ENCODE measurements around the gene MAD1L1. TPM values are rescaled to one million over a fixed set of nuclear protein-coding genes. Genes with fewer than 3 reads are reported as not detected.

MAD1L1 gene
- total RNA-seq, 1 donor from 2014 or later = 53.8 TPM

DNA sequence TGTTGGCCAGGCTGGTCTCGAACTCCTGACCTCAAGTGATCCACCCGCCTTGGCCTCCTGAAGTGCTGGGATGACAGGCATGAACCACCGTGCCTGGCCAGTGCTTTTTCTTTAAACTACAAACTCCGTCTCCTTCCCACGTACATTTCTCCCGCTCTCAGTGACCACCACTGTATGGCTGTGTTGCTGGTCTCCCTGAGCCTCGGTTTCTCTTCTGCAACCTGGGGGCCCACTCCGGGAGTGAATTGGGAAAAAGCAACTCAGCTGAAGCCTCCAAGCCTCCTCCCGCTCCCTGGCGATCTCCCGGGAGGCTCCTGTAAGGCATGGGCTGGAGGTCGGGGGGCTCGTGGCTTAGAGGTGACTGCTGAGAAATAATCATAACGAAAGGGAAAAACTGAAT is 426.4 kb downstream of the MAD1L1 start:
- Mint-ChIP-seq H3K27ac (ENCODE audit: unreplicated experiment) (no peak overlapping the region), H3K9me3 (peaks cover 8% of the 10 kb centered on the region), H3K4me3 (no peak overlapping the region), H3K36me3 (ENCODE audit: low read depth) (peaks cover 4% of the 10 kb centered on the region), H3K27me3 (ENCODE audit: low read depth) (peaks cover 2% of the 10 kb centered on the region), H3K4me1 (no peaks in the 10 kb centered on the region)
- DNase-seq (ENCODE audit: low read depth, low spot score) = no peak
- TF ChIP-seq, protein P1, sequence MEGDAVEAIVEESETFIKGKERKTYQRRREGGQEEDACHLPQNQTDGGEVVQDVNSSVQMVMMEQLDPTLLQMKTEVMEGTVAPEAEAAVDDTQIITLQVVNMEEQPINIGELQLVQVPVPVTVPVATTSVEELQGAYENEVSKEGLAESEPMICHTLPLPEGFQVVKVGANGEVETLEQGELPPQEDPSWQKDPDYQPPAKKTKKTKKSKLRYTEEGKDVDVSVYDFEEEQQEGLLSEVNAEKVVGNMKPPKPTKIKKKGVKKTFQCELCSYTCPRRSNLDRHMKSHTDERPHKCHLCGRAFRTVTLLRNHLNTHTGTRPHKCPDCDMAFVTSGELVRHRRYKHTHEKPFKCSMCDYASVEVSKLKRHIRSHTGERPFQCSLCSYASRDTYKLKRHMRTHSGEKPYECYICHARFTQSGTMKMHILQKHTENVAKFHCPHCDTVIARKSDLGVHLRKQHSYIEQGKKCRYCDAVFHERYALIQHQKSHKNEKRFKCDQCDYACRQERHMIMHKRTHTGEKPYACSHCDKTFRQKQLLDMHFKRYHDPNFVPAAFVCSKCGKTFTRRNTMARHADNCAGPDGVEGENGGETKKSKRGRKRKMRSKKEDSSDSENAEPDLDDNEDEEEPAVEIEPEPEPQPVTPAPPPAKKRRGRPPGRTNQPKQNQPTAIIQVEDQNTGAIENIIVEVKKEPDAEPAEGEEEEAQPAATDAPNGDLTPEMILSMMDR (conservative IDR thresholded peaks at IDR 0.05) = no peak

DNA sequence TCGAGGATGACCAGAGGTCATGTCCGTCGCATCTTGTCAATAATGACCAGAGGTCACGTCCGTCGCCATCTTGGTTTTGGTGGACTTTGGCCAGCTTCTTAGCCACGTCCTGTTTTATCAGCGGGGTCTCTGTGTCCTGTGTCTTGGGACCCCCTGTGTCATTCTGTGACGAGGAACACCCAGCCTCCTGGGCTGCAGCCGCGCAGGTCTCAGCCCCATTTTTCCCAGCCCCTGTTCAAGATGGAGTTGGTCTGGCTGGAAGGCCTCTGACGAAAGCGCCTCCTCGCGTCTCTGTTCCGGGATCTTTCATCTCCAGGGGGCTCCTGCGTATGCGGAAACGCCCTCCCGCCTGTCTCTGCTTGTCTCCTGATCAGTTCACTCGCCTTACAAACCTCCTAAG is 428.4 kb downstream of the MAD1L1 start:
- peaks cover 2% of the 10 kb centered on the region for H3K27me3 Mint-ChIP-seq (ENCODE audit: low read depth)
- H3K4me3 Mint-ChIP-seq = no peak overlapping the region
- no peak for DNase-seq (ENCODE audit: low read depth, low spot score)

DNA sequence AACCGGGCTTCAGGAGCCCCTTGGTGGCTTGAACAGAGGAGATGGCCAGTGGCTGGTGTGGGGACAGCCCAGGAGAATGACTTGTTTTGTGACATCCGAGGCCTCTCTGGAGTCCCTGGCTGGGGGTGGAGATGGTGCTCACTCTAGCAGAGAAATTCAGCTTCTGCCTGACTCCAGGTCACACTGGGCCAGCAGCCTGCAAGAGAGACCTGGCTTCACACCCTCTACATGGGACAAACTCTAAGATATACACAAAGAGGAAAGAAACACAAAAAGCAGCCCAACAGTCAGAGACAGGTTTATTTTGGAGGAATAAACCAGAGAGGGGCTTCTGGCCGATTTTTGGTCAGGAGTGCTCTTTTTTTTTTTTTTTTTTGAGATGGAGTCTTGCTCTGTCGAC is 429.8 kb downstream of the MAD1L1 start:
- Mint-ChIP-seq H3K9me3 (peaks cover 8% of the 10 kb centered on the region), H3K27ac (ENCODE audit: unreplicated experiment) (peak overlapping the region; percentile 62), H3K4me3 (no peak overlapping the region), H3K36me3 (ENCODE audit: low read depth) (peaks cover 4% of the 10 kb centered on the region), H3K4me1 (no peaks in the 10 kb centered on the region), H3K27me3 (ENCODE audit: low read depth) (peaks cover 2% of the 10 kb centered on the region)
- TF ChIP-seq, protein P1 (conservative IDR thresholded peaks at IDR 0.05) = no peak
- no peak for DNase-seq (ENCODE audit: low read depth, low spot score)

More for the DNA sequence above, 428.4 kb downstream of the MAD1L1 start:
- Mint-ChIP-seq H3K9me3 (peaks cover 8% of the 10 kb centered on the region), H3K27ac (ENCODE audit: unreplicated experiment) (no peak overlapping the region), H3K36me3 (ENCODE audit: low read depth) (peaks cover 4% of the 10 kb centered on the region), H3K4me1 (no peaks in the 10 kb centered on the region)
- TF ChIP-seq, protein P1 (conservative IDR thresholded peaks at IDR 0.05) = no peak

DNA sequence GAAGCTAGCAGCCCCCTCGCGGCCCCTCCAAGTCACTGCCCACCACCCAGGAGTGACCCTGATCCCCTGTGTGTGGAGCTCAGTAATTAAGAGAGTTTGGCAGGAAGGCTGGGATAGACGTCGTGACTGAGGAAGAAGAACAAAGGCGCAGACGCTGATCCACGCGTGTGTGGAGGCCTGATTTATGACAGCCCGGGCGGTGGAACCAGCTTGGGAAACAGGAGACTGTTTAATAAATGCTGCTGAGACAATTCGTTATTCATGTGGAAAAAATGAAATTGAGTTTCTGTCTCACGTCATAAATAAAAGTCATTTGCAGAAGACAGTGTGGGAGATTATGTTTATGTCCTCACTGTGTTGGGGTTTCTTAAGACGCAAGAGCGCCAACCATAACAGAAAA is 431.8 kb downstream of the MAD1L1 start:
- Mint-ChIP-seq H3K27ac (ENCODE audit: unreplicated experiment) (no peak overlapping the region), H3K9me3 (peaks cover 11% of the 10 kb centered on the region), H3K36me3 (ENCODE audit: low read depth) (peaks cover 6% of the 10 kb centered on the region), H3K4me3 (no peak overlapping the region), H3K4me1 (no peaks in the 10 kb centered on the region), H3K27me3 (ENCODE audit: low read depth) (peaks cover 6% of the 10 kb centered on the region)
- no peak for DNase-seq (ENCODE audit: low read depth, low spot score)
- TF ChIP-seq, protein P1 (conservative IDR thresholded peaks at IDR 0.05) = no peak

DNA sequence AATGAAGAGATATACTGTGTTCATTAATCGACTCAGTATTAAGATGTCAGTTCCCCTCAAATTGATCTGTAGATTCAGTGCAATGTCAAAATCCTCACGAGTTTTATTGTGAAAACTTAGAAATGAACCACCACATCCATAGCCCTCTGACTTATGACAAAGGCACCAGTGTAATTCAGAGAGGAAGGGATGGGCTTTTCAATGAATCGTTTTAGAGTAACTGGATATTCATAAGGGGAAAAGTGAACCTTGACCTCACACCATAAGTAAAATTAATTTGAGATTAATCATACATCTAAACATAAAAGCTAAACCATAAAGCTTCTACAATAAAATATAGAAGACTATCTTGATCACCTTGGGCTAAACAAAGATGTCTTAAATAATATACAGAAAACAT is 434.6 kb downstream of the MAD1L1 start:
- H3K4me3 Mint-ChIP-seq = no peak overlapping the region
- peaks cover 26% of the 10 kb centered on the region for H3K9me3 Mint-ChIP-seq
- no peak for DNase-seq (ENCODE audit: low read depth, low spot score)
- peaks cover 11% of the 10 kb centered on the region for H3K36me3 Mint-ChIP-seq (ENCODE audit: low read depth)
- peaks cover 9% of the 10 kb centered on the region for H3K27me3 Mint-ChIP-seq (ENCODE audit: low read depth)
- TF ChIP-seq, protein P1 (conservative IDR thresholded peaks at IDR 0.05) = no peak
- H3K27ac Mint-ChIP-seq (ENCODE audit: unreplicated experiment) = no peak overlapping the region
- H3K4me1 Mint-ChIP-seq = no peaks in the 10 kb centered on the region

All from neural crest cell (in vitro differentiated cells).